GM12892 (cell line): ENCODE results near the gene GNL3.

Experiments used
- POLR2A ChIP-seq: IDR thresholded peaks from 2 replicates; pipeline ENCODE4 v1.6.1; 2011; ENCODE audit warnings: low read depth, low read length, control low read depth
- TAF1 ChIP-seq: IDR thresholded peaks from 2 replicates; pipeline ENCODE4 v1.6.1; 2011; ENCODE audit warnings: low read depth, mild to moderate bottlenecking, control low read depth, low read length, borderline replicate concordance

GRCh38 chr3:52743152-52743551 lies 57.3 kb downstream of the GNL3 start:
- TF ChIP-seq POLR2A, result no peak
- no peak for TF ChIP-seq TAF1
